Heart left ventricle (tissue), 16 donors: ENCODE results near the gene IGF1R. TPM values are rescaled to one million over a fixed set of nuclear protein-coding genes. Genes with fewer than 3 reads are reported as not detected.

ENCODE experiments used
- ATAC-seq, 4 donors: fragments of 200-7000 bp; cut with Tn5 transposase; one replicate each; pipeline ENCODE4 v1.9.1; 2020 to 2022; ENCODE audit warnings: moderate library complexity in 4 of 4, mild to moderate bottlenecking in 3 of 4, moderate number of reproducible peaks in 1 of 4
- DNase-seq, 5 donors: peaks; one replicate each; pipeline ENCODE4 v3.0.0-alpha.2; 2020
- H3K27ac ChIP-seq, 12 donors: fragments of 200-600 bp; sonication (generic) in 4 of 12; one replicate each; pipeline versions ENCODE4 v1.5.0 to v1.8.0; 2016 to 2022; ENCODE audit warnings: mild to moderate bottlenecking in 2 of 12
- H3K27me3 ChIP-seq, 9 donors: fragments of 200-600 bp; sonication (generic) in 2 of 9; one replicate each; pipeline versions ENCODE4 v1.5.1 to v1.8.0; 2016 to 2022; ENCODE audit warnings: mild to moderate bottlenecking in 3 of 9
- H3K36me3 ChIP-seq, 9 donors: fragments of 200-600 bp; sonication (generic) in 2 of 9; one replicate each; pipeline versions ENCODE4 v1.5.0 to v1.8.0; 2018 to 2022; ENCODE audit warnings: mild to moderate bottlenecking in 2 of 9
- H3K4me1 ChIP-seq, 12 donors: fragments of 200-600 bp; sonication (generic) in 4 of 12; one replicate each; pipeline versions ENCODE4 v1.5.0 to v1.8.0; 2016 to 2022; ENCODE audit warnings: mild to moderate bottlenecking in 3 of 12
- H3K4me3 ChIP-seq, 12 donors: fragments of 200-600 bp; sonication (generic) in 4 of 12; one replicate each; pipeline versions ENCODE4 v1.5.0 to v1.8.0; 2017 to 2022; ENCODE audit warnings: mild to moderate bottlenecking in 9 of 12, moderate library complexity in 4 of 12
- H3K9me3 ChIP-seq, 12 donors: fragments of 200-600 bp; sonication (generic) in 4 of 12; one replicate each; pipeline versions ENCODE4 v1.5.0 to v1.8.0; 2016 to 2022; ENCODE audit warnings: mild to moderate bottlenecking in 1 of 12
- POLR2A ChIP-seq, 2 donors: fragments of 450-650 bp; IDR thresholded peaks; one replicate each; pipeline ENCODE4 v1.6.1; 2017; ENCODE audit warnings: antibody characterized with exemption in 2 of 2, mild to moderate bottlenecking in 2 of 2, moderate library complexity in 2 of 2
- WGBS, 4 donors: extraction: QIAGEN DNeasy Blood & Tissue Kit in 2 of 4; methylation state at CpG; one replicate each; pipeline versions ENCODE4 v1.1.5 to v1.1.7; 2013 to 2018; 5-methylcytosine and 5-hydroxymethylcytosine counted together
- intact Hi-C, 10 donors: fragments of 100-400 bp; cut with DNase I; formaldehyde crosslinking; loops; one replicate each; pipeline versions ENCODE4 v1.11.1 to v1.14.2; 2022
- polyA plus RNA-seq, 2 donors: library from polyadenylated mRNA; stranded (reverse); fragments of 200-250 nt; gene quantifications; one replicate each; pipeline ENCODE4 v1.2.3, GENCODE V29; 2013
- total RNA-seq, 9 donors: library from RNA; depleted of rRNA in 2 of 9; stranded (reverse); fragments of >200 nt in 2 of 9; fragmentation: NEBNext Ultra II Directional in 3 of 9; extraction: Animal tissue kit (Norgen Biotek cat#: 25700) in 3 of 9; gene quantifications; one replicate each; pipeline versions ENCODE4 v1.1.0 to v1.2.4, GENCODE V29; 2016 to 2023
- TF ChIP-seq, protein P1 (sequence below), 12 donors: fragments of 200-600 bp; sonication (generic) in 4 of 12; IDR thresholded peaks; one replicate each; pipeline versions ENCODE4 v1.5.0 to v1.8.0; 2018 to 2022; ENCODE audit warnings: antibody characterized with exemption in 12 of 12, mild to moderate bottlenecking in 5 of 12
- donor health status: ischemic (EF 13 %, LVEDD 7.1; RV severe dilation, severe dysfunction).
- donor health status: healthy with polysubstance abuse.
- donor health status: DM: no; HTN: yes; CAD: no.
- donor health status: DM: no; HTN: no; CAD: no.
- donor health status: ischemic (EF 25% LVEDD 6.9; RV normal size, moderate dysfunction).
- donor health status: ischemic (EF 25% LVEDD 5.7; RV mildly dilated, moderate dysfunction).
- donor health status: healthy.
- donor health status: DM: yes; HTN: yes; CAD: no.
- donor health status: ischemic (EF 35%, LVEDD 5.7; RV mildly dilated, moderate dysfunction).
- donor health status: nonischemic (EF 11% LVEDD 7.7; RV severe dilation, severe dysfunction).
- donor health status: DM: yes; HTN: yes; CAD: no.
- donor health status: PGD.
- donor health status: ischemic (EF 29% LVEDD 5.4; RV normal size, mild dysfunction).
- donor health status: nonischemic (EF 23%, LVEDD 6.1; RV moderate dilation, normal function).

IGF1R gene
- total and polyA plus RNA-seq, 11 donors = 7.4 to 93.1 (median 40.5) TPM

DNA sequence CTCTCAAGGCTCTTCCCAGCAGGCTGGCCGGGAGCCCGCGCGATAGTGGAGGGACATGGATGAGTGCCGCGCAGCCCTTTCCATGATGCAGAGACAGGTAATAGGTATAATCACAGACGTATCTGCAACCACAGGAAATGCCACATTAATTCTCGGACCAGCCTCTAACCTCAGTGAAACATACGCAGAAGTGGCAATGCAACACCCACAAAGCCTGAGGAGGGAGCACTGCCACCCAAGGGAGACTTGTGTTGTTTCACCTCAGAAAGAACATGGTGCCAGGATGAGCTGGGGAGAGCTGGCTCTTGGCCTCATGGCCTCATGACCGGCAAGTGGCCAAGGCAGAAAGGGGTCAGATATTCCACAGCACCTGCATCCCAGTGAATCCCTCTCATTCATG, 320.2 kb downstream of the IGF1R start:
- no peak for TF ChIP-seq POLR2A (IDR thresholded peaks at IDR 0.05)
- TF ChIP-seq, protein P1, sequence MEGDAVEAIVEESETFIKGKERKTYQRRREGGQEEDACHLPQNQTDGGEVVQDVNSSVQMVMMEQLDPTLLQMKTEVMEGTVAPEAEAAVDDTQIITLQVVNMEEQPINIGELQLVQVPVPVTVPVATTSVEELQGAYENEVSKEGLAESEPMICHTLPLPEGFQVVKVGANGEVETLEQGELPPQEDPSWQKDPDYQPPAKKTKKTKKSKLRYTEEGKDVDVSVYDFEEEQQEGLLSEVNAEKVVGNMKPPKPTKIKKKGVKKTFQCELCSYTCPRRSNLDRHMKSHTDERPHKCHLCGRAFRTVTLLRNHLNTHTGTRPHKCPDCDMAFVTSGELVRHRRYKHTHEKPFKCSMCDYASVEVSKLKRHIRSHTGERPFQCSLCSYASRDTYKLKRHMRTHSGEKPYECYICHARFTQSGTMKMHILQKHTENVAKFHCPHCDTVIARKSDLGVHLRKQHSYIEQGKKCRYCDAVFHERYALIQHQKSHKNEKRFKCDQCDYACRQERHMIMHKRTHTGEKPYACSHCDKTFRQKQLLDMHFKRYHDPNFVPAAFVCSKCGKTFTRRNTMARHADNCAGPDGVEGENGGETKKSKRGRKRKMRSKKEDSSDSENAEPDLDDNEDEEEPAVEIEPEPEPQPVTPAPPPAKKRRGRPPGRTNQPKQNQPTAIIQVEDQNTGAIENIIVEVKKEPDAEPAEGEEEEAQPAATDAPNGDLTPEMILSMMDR (IDR thresholded peaks at IDR 0.05) = no peak
- no peak for ATAC-seq
- Histone ChIP-seq H3K27ac (no peak overlapping the region), H3K36me3 (no peaks in the 10 kb centered on the region), H3K9me3 (no peaks in the 10 kb centered on the region), H3K4me3 (no peak overlapping the region), H3K4me1 (peaks cover 0 to 4% (median 0%) of the 10 kb centered on the region in 12 donors), H3K27me3 (no peaks in the 10 kb centered on the region)
- no peak for DNase-seq
- WGBS, 4 donors = 91 to 95% (median 92%) methylated on average over 8 to 10 of the region's 10 CpGs
- intact Hi-C loops = loop anchor here in 2 of 10 donors (10.0 kb wide), 1 partner anchor 86 kb away; no protein-coding TSS in a partner anchor

DNA sequence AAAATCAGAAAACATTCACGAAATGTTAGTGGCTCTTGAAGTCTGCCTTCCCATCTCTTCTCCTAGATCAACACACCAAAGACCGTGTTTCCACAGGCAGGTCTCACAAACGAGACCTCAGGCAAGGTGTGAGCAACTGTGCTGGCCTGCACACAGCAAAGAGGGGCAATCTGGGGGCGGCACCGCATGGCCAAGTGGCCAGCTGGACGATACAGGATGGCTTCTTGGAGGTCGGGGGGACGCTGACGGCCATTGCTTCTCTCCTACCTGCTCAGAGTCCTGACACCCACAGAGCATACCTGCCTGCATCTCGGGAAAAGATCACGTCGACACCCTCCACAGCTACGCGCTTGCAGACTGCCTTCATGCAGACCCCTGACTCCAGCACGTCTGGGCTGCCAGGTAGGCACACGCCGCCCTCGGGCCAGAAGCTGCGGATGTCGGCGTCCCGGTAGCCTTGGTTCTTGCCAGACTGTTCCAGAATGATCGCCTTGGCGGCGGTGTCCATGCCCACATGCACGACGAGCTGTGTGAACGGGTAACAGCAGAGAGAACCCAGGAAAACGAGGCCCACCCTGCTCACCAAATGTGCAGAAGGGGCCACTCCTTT, 320.9 kb downstream of the IGF1R start:
- intact Hi-C loops = loop anchor here in 2 of 10 donors (10.0 kb wide), 1 partner anchor 86 kb away; no protein-coding TSS in a partner anchor
- no peaks in the 10 kb centered on the region for H3K27me3 ChIP-seq
- no peak for ATAC-seq
- H3K4me3 ChIP-seq = no peak overlapping the region
- peaks cover 0 to 4% (median 0%) of the 10 kb centered on the region in 12 donors for H3K4me1 ChIP-seq
- DNase-seq = no peak
- TF ChIP-seq, protein P1 (IDR thresholded peaks at IDR 0.05) = no peak
- no peak for TF ChIP-seq POLR2A (IDR thresholded peaks at IDR 0.05)
- H3K9me3 ChIP-seq = no peaks in the 10 kb centered on the region
- H3K27ac ChIP-seq = no peak overlapping the region
- H3K36me3 ChIP-seq = no peaks in the 10 kb centered on the region
- 93 to 95% (median 94%) methylated on average over 21 to 29 of the region's 29 CpGs for WGBS, 4 donors

DNA sequence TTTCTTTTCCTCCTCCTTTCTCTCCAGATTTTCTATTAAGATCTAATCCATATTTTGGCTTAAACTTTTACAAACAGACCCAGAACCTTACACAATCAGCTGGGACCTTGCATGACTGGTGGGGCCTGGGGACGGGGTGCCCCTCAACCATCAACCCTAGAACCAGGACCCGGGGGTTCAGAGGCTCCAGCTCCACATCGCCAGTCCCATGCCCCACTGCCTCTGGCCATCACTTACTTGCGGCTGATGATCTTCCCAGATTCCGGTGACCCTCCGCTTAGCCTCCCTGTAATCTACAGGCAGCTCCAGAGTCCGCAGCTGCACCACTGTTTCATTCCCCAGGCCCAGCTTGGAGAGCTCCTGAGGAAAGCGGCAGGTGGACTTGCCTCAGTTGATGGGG, 322.5 kb downstream of the IGF1R start:
- H3K27me3 ChIP-seq = no peaks in the 10 kb centered on the region
- WGBS, 4 donors = 95 to 97% (median 95%) methylated on average over 6 to 8 of the region's 8 CpGs
- TF ChIP-seq, protein P1 (IDR thresholded peaks at IDR 0.05) = no peak
- TF ChIP-seq POLR2A (IDR thresholded peaks at IDR 0.05) = no peak
- peaks cover 0 to 4% (median 0%) of the 10 kb centered on the region in 12 donors for H3K4me1 ChIP-seq
- DNase-seq (no peak), ATAC-seq (no peak)
- no peak overlapping the region for H3K27ac ChIP-seq
- no peak overlapping the region for H3K4me3 ChIP-seq
- no peaks in the 10 kb centered on the region for H3K36me3 ChIP-seq
- H3K9me3 ChIP-seq = no peaks in the 10 kb centered on the region
- intact Hi-C loops = no loop called here

DNA sequence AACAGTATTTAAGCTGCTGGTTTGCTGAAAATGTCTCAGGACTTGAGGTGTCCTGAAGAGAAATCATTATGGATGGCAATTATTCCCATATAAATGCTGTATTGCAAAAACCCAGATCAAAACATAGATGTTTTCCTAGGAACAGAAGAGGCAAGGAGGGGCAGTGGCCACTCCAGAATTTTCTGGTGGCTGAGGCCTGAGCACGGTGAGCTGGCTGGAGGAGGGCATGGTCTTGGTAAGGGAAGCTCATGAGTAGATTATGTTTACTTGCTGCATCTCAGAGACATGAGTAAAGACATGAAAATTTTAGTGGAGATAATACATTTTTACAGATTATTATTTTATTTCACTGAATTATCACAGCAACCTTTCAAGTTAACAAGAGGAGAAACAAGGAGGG, 328.2 kb downstream of the IGF1R start:
- WGBS, 4 donors = 89 to 100% (median 92%) methylated on average over 1 of the region's 1 CpG
- TF ChIP-seq, protein P1 (IDR thresholded peaks at IDR 0.05) = no peak
- intact Hi-C loops = no loop called here
- H3K4me1 ChIP-seq = peaks cover 0 to 7% (median 0%) of the 10 kb centered on the region in 12 donors
- peaks cover 0 to 10% (median 0%) of the 10 kb centered on the region in 12 donors for H3K9me3 ChIP-seq
- no peak overlapping the region for H3K4me3 ChIP-seq
- ATAC-seq = no peak
- no peak for DNase-seq
- H3K27ac ChIP-seq = no peak overlapping the region
- H3K27me3 ChIP-seq = no peaks in the 10 kb centered on the region
- no peaks in the 10 kb centered on the region for H3K36me3 ChIP-seq
